Measurements from ENCODE around the gene GPC6. TPM values are rescaled to one million over a fixed set of nuclear protein-coding genes. Genes with fewer than 3 reads are reported as not detected.

GPC6 gene
- polyA plus RNA-seq, 2 of the 4 experiments (the other 2 are of a cell fraction), result 8.0 to 14.4 TPM

DNA sequence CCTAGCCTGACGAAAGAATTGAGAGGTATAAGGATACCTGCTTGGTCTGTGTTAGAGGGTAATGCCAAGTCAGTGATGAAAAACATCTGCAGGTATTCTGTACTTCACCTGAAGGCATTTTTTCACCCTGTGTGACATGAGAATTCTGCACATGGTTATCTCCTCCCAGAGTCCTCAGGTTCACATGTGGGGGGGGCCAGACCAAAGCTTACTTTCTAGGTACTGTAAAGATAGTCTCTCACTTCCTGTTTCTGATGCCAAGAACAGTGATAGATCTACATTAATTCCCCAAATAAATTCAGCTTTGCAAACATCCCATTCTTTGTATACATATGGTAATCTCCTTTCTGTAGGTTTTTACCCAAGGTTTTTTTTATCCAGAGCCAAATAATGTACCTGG lies 53.4 kb downstream of the GPC6 start:
- WGBS (ENCODE audit: missing lambda C conversion rate), result 38% methylated on average over 1 of the region's 1 CpG
- FAIRE-seq (no peak), DNase-seq (ENCODE audit: low read depth in 1 of 2, low spot score in 1 of 2) (no peak), ATAC-seq (no peak)
- no peak overlapping the region for H3K4me3 ChIP-seq
- H3K4me1 ChIP-seq, result no peaks in the 10 kb centered on the region
- no peaks in the 10 kb centered on the region for H3K9me3 ChIP-seq
- no peak overlapping the region for H3K4me2 ChIP-seq
- no peak overlapping the region for H3K27ac ChIP-seq
- ChIA-PET CTCF (no interaction called here), POLR2A (no interaction called here)
- TF ChIP-seq CHD4 (IDR thresholded peaks at IDR 0.05; ENCODE audit: borderline replicate concordance) (no peak), EHMT2 (IDR thresholded peaks at IDR 0.05; ENCODE audit: low read depth) (no peak), EHF (CRISPR knock-in tag; IDR thresholded peaks at IDR 0.05) (no peak), FOSL2 (IDR thresholded peaks at IDR 0.05) (no peak), FOSL2 (CRISPR knock-in tag; IDR thresholded peaks at IDR 0.05) (no peak), JUN (IDR thresholded peaks at IDR 0.05) (no peak), PHF8 (IDR thresholded peaks at IDR 0.05; ENCODE audit: borderline replicate concordance, low read depth) (no peak), CBX2 (IDR thresholded peaks at IDR 0.05; ENCODE audit: borderline replicate concordance, low read depth) (no peak), KDM5A (IDR thresholded peaks at IDR 0.05) (no peak), ZC3H11A (IDR thresholded peaks at IDR 0.05) (no peak), FOSB (CRISPR knock-in tag; IDR thresholded peaks at IDR 0.05) (no peak), ESRRA (IDR thresholded peaks at IDR 0.05; ENCODE audit: borderline replicate concordance, low read length) (no peak)

DNA sequence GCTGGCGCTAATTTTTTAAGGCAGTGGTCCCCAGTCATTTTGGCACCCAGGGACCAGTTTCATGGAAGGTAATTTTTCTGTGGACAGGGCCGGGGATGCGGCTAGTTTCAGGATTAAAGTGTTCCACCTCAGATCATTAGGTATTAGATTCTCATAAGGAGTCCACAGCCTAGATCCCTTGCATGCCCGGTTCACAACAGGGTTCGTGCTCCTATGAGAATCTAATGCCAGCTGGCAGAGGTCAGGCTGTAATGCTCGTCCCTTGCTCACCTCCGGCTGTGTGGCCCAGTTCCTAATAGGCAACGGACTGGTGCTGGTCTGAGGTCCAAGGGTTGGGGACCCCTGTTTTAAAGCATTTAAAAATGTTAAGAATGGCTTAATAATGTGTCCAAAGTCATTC lies 54.1 kb downstream of the GPC6 start:
- ChIA-PET POLR2A (no interaction called here), CTCF (no interaction called here)
- no peak for DNase-seq (ENCODE audit: low read depth in 1 of 2, low spot score in 1 of 2)
- no peak for ATAC-seq
- 50% methylated on average over 7 of the region's 8 CpGs for WGBS (ENCODE audit: missing lambda C conversion rate)
- no peaks in the 10 kb centered on the region for H3K4me1 ChIP-seq
- H3K4me2 ChIP-seq, result no peak overlapping the region
- H3K4me3 ChIP-seq, result no peak overlapping the region
- H3K9me3 ChIP-seq, result no peaks in the 10 kb centered on the region
- FAIRE-seq, result no peak
- TF ChIP-seq, protein P1, sequence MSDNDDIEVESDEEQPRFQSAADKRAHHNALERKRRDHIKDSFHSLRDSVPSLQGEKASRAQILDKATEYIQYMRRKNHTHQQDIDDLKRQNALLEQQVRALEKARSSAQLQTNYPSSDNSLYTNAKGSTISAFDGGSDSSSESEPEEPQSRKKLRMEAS (IDR thresholded peaks at IDR 0.05), result no peak
- TF ChIP-seq FOXS1 (CRISPR knock-in tag; IDR thresholded peaks at IDR 0.05), result no peak
- TF ChIP-seq RCOR1 (IDR thresholded peaks at IDR 0.05; ENCODE audit: low read depth, low read length), result no peak
- no peak for TF ChIP-seq EHMT2 (IDR thresholded peaks at IDR 0.05; ENCODE audit: low read depth)
- TF ChIP-seq JUN (IDR thresholded peaks at IDR 0.05), result no peak
- TF ChIP-seq ZNF302 (CRISPR knock-in tag; IDR thresholded peaks at IDR 0.05), result no peak
- TF ChIP-seq TFCP2L1 (CRISPR knock-in tag; IDR thresholded peaks at IDR 0.05), result no peak
- TF ChIP-seq NPAS2 (CRISPR knock-in tag; IDR thresholded peaks at IDR 0.05; ENCODE audit: borderline replicate concordance), result no peak
- no peak for TF ChIP-seq BHLHE40 (IDR thresholded peaks at IDR 0.05; ENCODE audit: low read depth, low read length)
- no peak for TF ChIP-seq PHF8 (IDR thresholded peaks at IDR 0.05; ENCODE audit: borderline replicate concordance, low read depth)
- no peak for TF ChIP-seq ESRRA (IDR thresholded peaks at IDR 0.05; ENCODE audit: borderline replicate concordance, low read length)
- no peak for TF ChIP-seq JUNB (IDR thresholded peaks at IDR 0.05)
- TF ChIP-seq ZSCAN20 (CRISPR knock-in tag; IDR thresholded peaks at IDR 0.05), result no peak
- no peak overlapping the region for H3K27ac ChIP-seq

DNA sequence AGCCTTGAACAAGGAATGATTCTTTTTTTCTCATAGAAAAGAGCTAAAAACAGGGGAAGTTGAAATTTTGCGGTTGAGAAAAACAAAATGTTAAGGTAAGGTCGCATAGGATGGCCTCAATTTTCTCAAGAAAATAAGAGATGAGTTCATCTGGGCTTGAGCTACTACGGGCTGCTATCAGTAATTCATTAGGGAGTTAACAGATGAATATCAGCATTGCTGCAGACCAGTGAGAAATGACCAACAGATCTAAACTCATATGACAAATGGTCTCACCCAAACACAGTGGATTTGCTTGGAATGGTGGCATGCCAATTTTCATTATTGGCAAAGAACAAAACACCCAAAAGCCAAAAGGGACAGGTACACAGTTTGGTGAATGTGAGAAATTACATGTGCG lies 56.6 kb downstream of the GPC6 start:
- no peak for DNase-seq (ENCODE audit: low read depth in 1 of 2, low spot score in 1 of 2)
- ChIA-PET POLR2A (no interaction called here), CTCF (no interaction called here)
- H3K27ac ChIP-seq, result no peak overlapping the region
- no peak for ATAC-seq
- H3K4me1 ChIP-seq, result no peaks in the 10 kb centered on the region
- TF ChIP-seq, protein P2, sequence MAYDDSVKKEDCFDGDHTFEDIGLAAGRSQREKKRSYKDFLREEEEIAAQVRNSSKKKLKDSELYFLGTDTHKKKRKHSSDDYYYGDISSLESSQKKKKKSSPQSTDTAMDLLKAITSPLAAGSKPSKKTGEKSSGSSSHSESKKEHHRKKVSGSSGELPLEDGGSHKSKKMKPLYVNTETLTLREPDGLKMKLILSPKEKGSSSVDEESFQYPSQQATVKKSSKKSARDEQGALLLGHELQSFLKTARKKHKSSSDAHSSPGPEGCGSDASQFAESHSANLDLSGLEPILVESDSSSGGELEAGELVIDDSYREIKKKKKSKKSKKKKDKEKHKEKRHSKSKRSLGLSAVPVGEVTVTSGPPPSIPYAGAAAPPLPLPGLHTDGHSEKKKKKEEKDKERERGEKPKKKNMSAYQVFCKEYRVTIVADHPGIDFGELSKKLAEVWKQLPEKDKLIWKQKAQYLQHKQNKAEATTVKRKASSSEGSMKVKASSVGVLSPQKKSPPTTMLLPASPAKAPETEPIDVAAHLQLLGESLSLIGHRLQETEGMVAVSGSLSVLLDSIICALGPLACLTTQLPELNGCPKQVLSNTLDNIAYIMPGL (CRISPR knock-in tag; IDR thresholded peaks at IDR 0.05; ENCODE audit: borderline replicate concordance), result no peak
- TF ChIP-seq KDM5A (IDR thresholded peaks at IDR 0.05) (no peak), TP53 (CRISPR knock-in tag; IDR thresholded peaks at IDR 0.05) (no peak), NFE2L2 (conservative IDR thresholded peaks at IDR 0.05; ENCODE audit: low read length) (no peak), ZSCAN20 (CRISPR knock-in tag; IDR thresholded peaks at IDR 0.05) (no peak), HOXA7 (CRISPR knock-in tag; IDR thresholded peaks at IDR 0.05) (no peak), POLR2AphosphoS2 (conservative IDR thresholded peaks at IDR 0.05; ENCODE audit: low read length) (no peak), BHLHE40 (IDR thresholded peaks at IDR 0.05; ENCODE audit: low read depth, low read length) (no peak), POLR2A (IDR thresholded peaks at IDR 0.05; ENCODE audit: low read length) (no peak), FOXS1 (CRISPR knock-in tag; IDR thresholded peaks at IDR 0.05) (no peak), CEBPB (IDR thresholded peaks at IDR 0.05) (no peak)
- TF ChIP-seq, protein P3, sequence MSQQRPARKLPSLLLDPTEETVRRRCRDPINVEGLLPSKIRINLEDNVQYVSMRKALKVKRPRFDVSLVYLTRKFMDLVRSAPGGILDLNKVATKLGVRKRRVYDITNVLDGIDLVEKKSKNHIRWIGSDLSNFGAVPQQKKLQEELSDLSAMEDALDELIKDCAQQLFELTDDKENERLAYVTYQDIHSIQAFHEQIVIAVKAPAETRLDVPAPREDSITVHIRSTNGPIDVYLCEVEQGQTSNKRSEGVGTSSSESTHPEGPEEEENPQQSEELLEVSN (IDR thresholded peaks at IDR 0.05; ENCODE audit: borderline replicate concordance, low read depth), result no peak
- H3K4me2 ChIP-seq, result no peak overlapping the region
- no peaks in the 10 kb centered on the region for H3K9me3 ChIP-seq
- WGBS (ENCODE audit: missing lambda C conversion rate), result 40% methylated on average over 4 of the region's 4 CpGs
- no peak overlapping the region for H3K4me3 ChIP-seq
- FAIRE-seq, result no peak

Data from A549 (cell line).